GM12878 (cell line): ENCODE data around the gene KIF17. TPM values are rescaled to one million over a fixed set of nuclear protein-coding genes. Genes with fewer than 3 reads are reported as not detected.

Experiments
- ATAC-seq: fragments of 200-7000 bp; cut with Tn5 transposase; 3 replicates; pipeline ENCODE4 v1.9.1; 2020; ENCODE audit warnings: mild to moderate bottlenecking, moderate library complexity
- BruUV-seq: library from RNA; stranded (reverse); fragments of 400-500 nt; replicated peaks from 2 replicates; lab custom pipeline; 2021; lab: Mats Ljungman, UMichigan
- CTCF ChIA-PET: fragments of 300-600 bp; sonication (Branson Sonifier 250); formaldehyde crosslinking; extraction: SDS; loops from one replicate; lab custom pipeline; 2021; ENCODE audit warnings: inconsistent platforms; lab: Yijun Ruan, JAX
- POLR2A ChIA-PET: fragments of 350-600 bp; formaldehyde crosslinking; extraction: SDS; loops from one replicate; lab custom pipeline; 2021; ENCODE audit warnings: inconsistent platforms; lab: Charles Lee
- RAD21 ChIA-PET: fragments of 300-600 bp; sonication (Branson Sonifier 250); formaldehyde crosslinking; loops from one replicate; lab custom pipeline; 2023; ENCODE audit warnings: antibody characterized with exemption; ENCODE audit not compliant: unreplicated experiment; lab: Charles Lee
- SMC1A ChIA-PET: fragments of 300-600 bp; sonication (Branson Sonifier 250); formaldehyde crosslinking; loops from one replicate; lab custom pipeline; 2023; ENCODE audit not compliant: unreplicated experiment, uncharacterized antibody; lab: Charles Lee
- DNase-seq: peaks from one replicate; pipeline ENCODE4 v3.0.0-alpha.2; 2011; ENCODE audit warnings: low read depth, low spot score
- FAIRE-seq: peaks from 3 replicates; lab custom pipeline; 2011; peaks lifted over from hg19 to GRCh38; lab: Jason Lieb, UNC
- H2AFZ ChIP-seq: 2 replicates; pipeline ENCODE4 v1.6.0; 2011; ENCODE audit warnings: low read depth, low read length, control low read depth; ENCODE audit not compliant: control insufficient read depth
- H3K27ac ChIP-seq: 2 replicates; pipeline ENCODE4 v1.5.1; 2011; ENCODE audit warnings: control low read depth; ENCODE audit not compliant: control insufficient read depth, insufficient read depth
- H3K27me3 ChIP-seq, 2 experiments: replicated peaks in 1 of 2; 2 replicates each; pipeline versions ENCODE4 v1.6.0 to v1.6.1; 2011; ENCODE audit warnings: low read length in 1 of 2; ENCODE audit not compliant: control insufficient read depth in 2 of 2, insufficient read depth in 2 of 2
- H3K36me3 ChIP-seq, 2 experiments: 2 replicates each; pipeline ENCODE4 v1.5.1; 2011; ENCODE audit warnings: low read length in 1 of 2; ENCODE audit not compliant: control insufficient read depth in 2 of 2, insufficient read depth in 2 of 2
- H3K4me1 ChIP-seq: 2 replicates; pipeline ENCODE4 v1.6.1; 2011; ENCODE audit warnings: mild to moderate bottlenecking, low read length, moderate library complexity, mixed read lengths; ENCODE audit not compliant: control insufficient read depth, insufficient read depth
- H3K4me2 ChIP-seq: 2 replicates; pipeline ENCODE4 v1.6.0; 2011; ENCODE audit warnings: control low read depth; ENCODE audit not compliant: control insufficient read depth, insufficient read depth
- H3K4me3 ChIP-seq: fragments of 200-600 bp; sonication (generic); 2 replicates; pipeline ENCODE4 v1.5.1; 2016
- H3K79me2 ChIP-seq: 2 replicates; pipeline ENCODE4 v1.6.0; 2011; ENCODE audit warnings: low read length; ENCODE audit not compliant: control insufficient read depth, insufficient read depth
- H3K9ac ChIP-seq: 2 replicates; pipeline ENCODE4 v1.8.0; 2011; ENCODE audit warnings: low read length, control low read depth, mixed read lengths; ENCODE audit not compliant: control insufficient read depth, insufficient read depth
- H3K9me3 ChIP-seq: replicated peaks from 3 replicates; pipeline ENCODE4 v1.5.1; 2011; ENCODE audit warnings: mild to moderate bottlenecking, low read length; ENCODE audit not compliant: control insufficient read depth, insufficient read depth
- H4K20me1 ChIP-seq: 2 replicates; pipeline ENCODE4 v1.6.0; 2011; ENCODE audit not compliant: control insufficient read depth, insufficient read depth
- NFYB ChIP-seq: IDR thresholded peaks from 2 replicates; pipeline ENCODE4 v1.6.1; 2011; ENCODE audit warnings: low read depth, mild to moderate bottlenecking, low read length, improper control_type of control experiment, moderate library complexity; ENCODE audit not compliant: insufficient read depth
- RAD21 ChIP-seq: IDR thresholded peaks from 2 replicates; pipeline ENCODE4 v1.6.1; 2011; ENCODE audit warnings: mild to moderate bottlenecking, low read depth, low read length, moderate library complexity; ENCODE audit not compliant: insufficient read depth
- SUZ12 ChIP-seq: fragments of 200-600 bp; sonication (generic); IDR thresholded peaks from one replicate; pipeline ENCODE4 v1.6.1; 2018; ENCODE audit warnings: antibody characterized with exemption, mild to moderate bottlenecking; ENCODE audit not compliant: unreplicated experiment
- USF1 ChIP-seq: IDR thresholded peaks from 2 replicates; pipeline ENCODE4 v1.6.1; 2011; ENCODE audit warnings: borderline replicate concordance, low read depth, mild to moderate bottlenecking, moderate library complexity, mixed read lengths, low read length; ENCODE audit not compliant: insufficient read depth; ENCODE audit errors: extremely low read length
- WGBS: methylation state at CpG from one replicate; pipeline ENCODE4 v1.1.6; 2016; ENCODE audit warnings: low lambda C conversion rate; ENCODE audit not compliant: insufficient replicate concordance, insufficient coverage; ENCODE audit errors: missing lambda C conversion rate; 5-methylcytosine and 5-hydroxymethylcytosine counted together
- in situ Hi-C: fragments of 300-500 bp; cut with MboI; formaldehyde crosslinking; loops from 9 replicates; pipeline ENCODE4 v1.14.3; 2018; ENCODE audit warnings: mixed read lengths
- intact Hi-C: fragments of 100-400 bp; cut with micrococcal nuclease; formaldehyde crosslinking; loops from one replicate; pipeline ENCODE4 v1.14.2; 2022; ENCODE audit not compliant: unreplicated experiment
- polyA plus RNA-seq, 11 experiments: library from polyadenylated mRNA; depleted of rRNA in 4 of 11; unstranded in 6 of 11; stranded (reverse) in 5 of 11; fragments of >200 nt; fragmentation: Nextera tagmentation in 4 of 11; fragmentation: Illumina TruSeq in 1 of 11; extraction: Ambion mirVana in 4 of 11; extraction: Trizol in 1 of 11; gene quantifications; 1 replicate in 1 of 11; 2 replicates in 10 of 11; pipeline versions ENCODE4 v1.2.1 to v1.2.3, GENCODE V29; 2011 to 2016; ENCODE audit warnings: inconsistent platforms in 2 of 11, missing spikeins in 2 of 11, low read depth in 1 of 11
- total RNA-seq, 4 experiments: library from RNA; depleted of rRNA in 3 of 4; stranded (reverse); fragments of >200 nt in 3 of 4; fragmentation: Illumina TruSeq in 1 of 4; extraction: Trizol in 1 of 4; gene quantifications; 2 replicates each; pipeline versions ENCODE4 v1.2.1 to v1.2.3, GENCODE V29; 2013 to 2021
- TF ChIP-seq, protein P1 (sequence below), 3 experiments: IDR thresholded peaks in 2 of 3; conservative IDR thresholded peaks in 1 of 3; 2 replicates each; pipeline ENCODE4 v1.5.1; 2011; ENCODE audit warnings: low read depth in 3 of 3, low read length in 3 of 3, mild to moderate bottlenecking in 3 of 3, control low read depth in 2 of 3, moderate library complexity in 2 of 3, inconsistent platforms in 1 of 3, mixed read lengths in 1 of 3; ENCODE audit not compliant: control insufficient read depth in 2 of 3, insufficient read depth in 1 of 3; ENCODE audit errors: extremely low read depth in 1 of 3

The KIF17 gene
- total and polyA plus RNA-seq, 10 of the 15 experiments (the other 5 are each of a cell fraction or from before 2014, with no cell fraction given) = 0.01 to 0.10 (median 0.03) TPM; not detected in 7

DNA sequence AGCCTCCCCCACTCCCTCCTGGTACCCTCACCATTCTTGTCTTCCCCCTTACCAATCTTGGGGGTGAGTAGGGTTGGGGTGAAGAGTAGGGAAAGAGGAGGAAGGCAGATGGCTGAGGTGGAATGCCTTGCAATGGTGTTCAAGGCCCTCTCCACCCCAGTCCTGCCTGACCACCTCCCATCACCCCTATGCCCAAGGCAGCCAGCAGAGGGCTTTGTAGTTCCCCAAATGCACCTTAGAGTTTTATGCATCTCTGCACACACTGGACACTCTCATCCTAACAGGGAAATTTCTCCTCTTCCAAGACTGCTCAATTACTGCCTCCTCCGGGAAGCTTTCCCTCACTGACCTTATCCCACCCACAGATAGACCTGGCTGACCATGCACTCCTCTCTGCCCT lies 15.4 kb downstream of the KIF17 start:
- Histone ChIP-seq H3K4me3 (no peak overlapping the region), H2AFZ (no peak overlapping the region), H3K27me3 (no peaks in the 10 kb centered on the region; a peak in 1 of 4 replicates), H4K20me1 (no peaks in the 10 kb centered on the region), H3K79me2 (no peaks in the 10 kb centered on the region), H3K4me2 (no peak overlapping the region), H3K36me3 (no peaks in the 10 kb centered on the region), H3K9ac (no peak overlapping the region), H3K9me3 (no peaks in the 10 kb centered on the region), H3K4me1 (no peaks in the 10 kb centered on the region), H3K27ac (no peak overlapping the region)
- TF ChIP-seq USF1 (no peak), NFYB (no peak), RAD21 (peak; percentile 29; the same call in 1 of the 2 replicates), SUZ12 (no peak)
- TF ChIP-seq, protein P1, sequence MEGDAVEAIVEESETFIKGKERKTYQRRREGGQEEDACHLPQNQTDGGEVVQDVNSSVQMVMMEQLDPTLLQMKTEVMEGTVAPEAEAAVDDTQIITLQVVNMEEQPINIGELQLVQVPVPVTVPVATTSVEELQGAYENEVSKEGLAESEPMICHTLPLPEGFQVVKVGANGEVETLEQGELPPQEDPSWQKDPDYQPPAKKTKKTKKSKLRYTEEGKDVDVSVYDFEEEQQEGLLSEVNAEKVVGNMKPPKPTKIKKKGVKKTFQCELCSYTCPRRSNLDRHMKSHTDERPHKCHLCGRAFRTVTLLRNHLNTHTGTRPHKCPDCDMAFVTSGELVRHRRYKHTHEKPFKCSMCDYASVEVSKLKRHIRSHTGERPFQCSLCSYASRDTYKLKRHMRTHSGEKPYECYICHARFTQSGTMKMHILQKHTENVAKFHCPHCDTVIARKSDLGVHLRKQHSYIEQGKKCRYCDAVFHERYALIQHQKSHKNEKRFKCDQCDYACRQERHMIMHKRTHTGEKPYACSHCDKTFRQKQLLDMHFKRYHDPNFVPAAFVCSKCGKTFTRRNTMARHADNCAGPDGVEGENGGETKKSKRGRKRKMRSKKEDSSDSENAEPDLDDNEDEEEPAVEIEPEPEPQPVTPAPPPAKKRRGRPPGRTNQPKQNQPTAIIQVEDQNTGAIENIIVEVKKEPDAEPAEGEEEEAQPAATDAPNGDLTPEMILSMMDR (IDR thresholded peaks at IDR 0.05 in 2 of 3, conservative IDR thresholded peaks at IDR 0.05 in 1 of 3; ENCODE audit: control insufficient read depth in 2 of 3, extremely low read depth in 1 of 3, insufficient read depth in 1 of 3, low read depth in 3 of 3, low read length in 3 of 3) = peak; percentile 30 to 38 (median 38); a peak in 5 of 6 replicates
- intact Hi-C loops (no loop called here), in situ Hi-C loops (no loop called here)
- POLR2A ChIA-PET = no interaction called here
- CTCF ChIA-PET = interaction anchor here (1.7 kb wide), 1 partner anchor 492 kb away, joined by 8 read pairs; no protein-coding TSS in a partner anchor
- peak; percentile 39; the same call in 1 of the 3 replicates for ATAC-seq
- SMC1A ChIA-PET = interaction anchor here (0.7 kb wide), 1 partner anchor 493 kb away, joined by 3 read pairs; no protein-coding TSS in a partner anchor
- no peak for DNase-seq
- RAD21 ChIA-PET = no interaction called here
- no TSS peak for BruUV-seq
- FAIRE-seq = no peak
- WGBS = 64% methylated on average over 1 of the region's 1 CpG
